Neuronal stem cell (in vitro differentiated cells): ENCODE data around the gene PLA2G4E.
A peak's percentile ranks its signal among the peaks of the same experiment; 100 is the strongest.

ENCODE experiments used
- DNase-seq: peaks from one replicate; pipeline ENCODE4 v3.0.0-alpha.2; 2013; ENCODE audit warnings: low spot score
- H2AFZ ChIP-seq: one replicate; pipeline ENCODE4 v1.6.1; 2013; ENCODE audit warnings: mild to moderate bottlenecking, low read length, inconsistent platforms
- H2AK5ac ChIP-seq: 2 replicates; pipeline ENCODE4 v1.6.1; 2013; ENCODE audit warnings: low read depth, mild to moderate bottlenecking, inconsistent platforms, low read length, moderate library complexity, mixed read lengths
- H2BK120ac ChIP-seq: 2 replicates; pipeline ENCODE4 v1.6.1; 2013; ENCODE audit warnings: low read depth, mild to moderate bottlenecking, inconsistent platforms, low read length, moderate library complexity, mixed read lengths
- H2BK12ac ChIP-seq: one replicate; pipeline ENCODE4 v1.6.1; 2013; ENCODE audit warnings: low read length, inconsistent platforms
- H2BK15ac ChIP-seq: 2 replicates; pipeline ENCODE4 v1.6.1; 2013; ENCODE audit warnings: mild to moderate bottlenecking, low read length, inconsistent platforms, mixed read lengths
- H2BK5ac ChIP-seq: one replicate; pipeline ENCODE4 v1.6.1; 2013; ENCODE audit warnings: inconsistent platforms, mild to moderate bottlenecking, low read length, moderate library complexity
- H3K14ac ChIP-seq: one replicate; pipeline ENCODE4 v1.6.1; 2013; ENCODE audit warnings: low read length, inconsistent platforms
- H3K18ac ChIP-seq: 2 replicates; pipeline ENCODE4 v1.6.1; 2013; ENCODE audit warnings: low read length, inconsistent platforms
- H3K23ac ChIP-seq: 2 replicates; pipeline ENCODE4 v1.6.1; 2013; ENCODE audit warnings: low read depth, mild to moderate bottlenecking, mixed read lengths, low read length, inconsistent platforms; ENCODE audit not compliant: poor library complexity
- H3K27ac ChIP-seq: replicated peaks from 3 replicates; pipeline ENCODE4 v1.5.1; 2013; ENCODE audit warnings: low read length, inconsistent platforms
- H3K27me3 ChIP-seq, 3 experiments: 2 replicates each; pipeline ENCODE4 v1.6.1; 2013; ENCODE audit warnings: low read length in 3 of 3, mild to moderate bottlenecking in 2 of 3, inconsistent platforms in 1 of 3, low read depth in 1 of 3, mixed read lengths in 1 of 3, moderate library complexity in 1 of 3; ENCODE audit not compliant: control insufficient read depth in 3 of 3, insufficient read depth in 3 of 3
- H3K36me3 ChIP-seq, 2 donors: replicated peaks in 1 of 2; 2 replicates each; pipeline ENCODE4 v1.6.1; 2013; ENCODE audit warnings: low read length in 2 of 2; ENCODE audit not compliant: control insufficient read depth in 2 of 2, insufficient read depth in 2 of 2
- H3K4ac ChIP-seq: 2 replicates; pipeline ENCODE4 v1.6.1; 2013; ENCODE audit warnings: inconsistent platforms, mild to moderate bottlenecking, low read length, moderate library complexity
- H3K4me1 ChIP-seq, 2 donors: 1 replicate in 1 of 2; 2 replicates in 1 of 2; pipeline ENCODE4 v1.6.1; 2013; ENCODE audit warnings: low read length in 2 of 2, low read depth in 1 of 2; ENCODE audit not compliant: control insufficient read depth in 2 of 2, insufficient read depth in 1 of 2
- H3K4me2 ChIP-seq: one replicate; pipeline ENCODE4 v1.6.1; 2013; ENCODE audit warnings: mild to moderate bottlenecking, low read length, inconsistent platforms; ENCODE audit not compliant: insufficient read depth, poor library complexity, severe bottlenecking
- H3K4me3 ChIP-seq, 2 donors: 2 replicates each; pipeline ENCODE4 v1.5.1; 2013; ENCODE audit warnings: low read length in 2 of 2, mild to moderate bottlenecking in 2 of 2, inconsistent platforms in 1 of 2, moderate library complexity in 1 of 2
- H3K79me1 ChIP-seq: one replicate; pipeline ENCODE4 v1.6.1; 2013; ENCODE audit warnings: low read depth, mild to moderate bottlenecking, inconsistent platforms, low read length, moderate library complexity
- H3K9ac ChIP-seq: one replicate; pipeline ENCODE4 v1.6.1; 2013; ENCODE audit warnings: mild to moderate bottlenecking, low read depth, low read length, inconsistent platforms; ENCODE audit not compliant: poor library complexity
- H3K9me3 ChIP-seq, 2 donors: replicated peaks in 1 of 2; 2 replicates each; pipeline versions ENCODE3 to v1.6.1; 2013; ENCODE audit warnings: low read length in 2 of 2, mild to moderate bottlenecking in 2 of 2, inconsistent platforms in 1 of 2, low read depth in 1 of 2, mixed read lengths in 1 of 2, moderate library complexity in 1 of 2; ENCODE audit not compliant: control insufficient read depth in 2 of 2, insufficient read depth in 1 of 2
- H4K8ac ChIP-seq: one replicate; pipeline ENCODE4 v1.6.1; 2013; ENCODE audit warnings: low read depth, mild to moderate bottlenecking, inconsistent platforms, low read length, moderate library complexity
- H4K91ac ChIP-seq: one replicate; pipeline ENCODE4 v1.6.1; 2013; ENCODE audit warnings: low read length, low read depth, mild to moderate bottlenecking, inconsistent platforms; ENCODE audit not compliant: poor library complexity
- WGBS, 2 donors: extraction: QIAGEN DNeasy Blood & Tissue Kit; methylation state at CpG; one replicate each; pipeline ENCODE4 v1.1.7; 2013; ENCODE audit warnings: missing lambda C conversion rate in 2 of 2, mixed read lengths in 1 of 2; ENCODE audit not compliant: insufficient read length in 2 of 2, insufficient replicate concordance in 1 of 2; ENCODE audit errors: extremely low coverage in 2 of 2; 5-methylcytosine and 5-hydroxymethylcytosine counted together

The PLA2G4E gene

DNA sequence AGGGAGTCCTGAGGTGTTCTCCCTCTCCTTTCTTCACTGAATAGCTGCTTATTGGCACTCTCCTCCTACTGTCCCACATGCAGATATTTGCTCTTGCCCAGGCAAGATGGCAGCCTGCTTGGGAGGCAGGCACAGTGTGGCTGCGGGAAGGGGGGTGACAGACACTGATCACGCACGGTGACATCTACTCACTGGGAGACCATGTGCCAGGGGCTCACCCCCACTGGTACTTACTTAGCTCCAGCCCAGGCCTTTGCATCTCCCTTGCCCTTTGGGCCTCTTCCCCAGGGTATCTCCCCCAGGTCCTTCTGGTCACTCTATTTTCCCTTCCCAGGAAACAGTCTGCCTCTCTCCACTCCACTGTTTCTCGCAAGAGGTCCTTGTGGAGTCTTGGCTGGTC is 6.4 kb downstream of the PLA2G4E start:
- no CpG with 5 or more reads among the region's 4 CpGs for WGBS, 2 donors
- Histone ChIP-seq H2BK120ac (no peak overlapping the region), H2AK5ac (no peak overlapping the region), H2AFZ (no peak overlapping the region), H3K4me1 (peaks cover 0 to 2% of the 10 kb centered on the region in 2 donors), H3K18ac (no peak overlapping the region), H3K4me2 (no peak overlapping the region), H3K9me3 (no peaks in the 10 kb centered on the region), H3K23ac (no peak overlapping the region), H2BK15ac (no peak overlapping the region), H4K8ac (no peak overlapping the region), H2BK12ac (no peak overlapping the region), H4K91ac (no peak overlapping the region), H3K79me1 (no peaks in the 10 kb centered on the region), H3K4me3 (no peak overlapping the region), H3K27ac (no peak overlapping the region), H3K4ac (no peak overlapping the region), H3K9ac (no peak overlapping the region), H3K14ac (no peak overlapping the region), H2BK5ac (no peak overlapping the region), H3K36me3 (no peaks in the 10 kb centered on the region), H3K27me3 (peaks cover 0 to 16% (median 0%) of the 10 kb centered on the region in 3 experiments)
- no peak for DNase-seq

GRCh38 chr15:42012928-42013482 is 7.8 kb downstream of the PLA2G4E start:
- Histone ChIP-seq H3K4me1 (peaks cover 0 to 2% of the 10 kb centered on the region in 2 donors), H3K27ac (no peak overlapping the region), H2BK15ac (peak overlapping the region; percentile 34), H3K27me3 (peaks cover 0 to 20% (median 0%) of the 10 kb centered on the region in 3 experiments), H3K4ac (no peak overlapping the region), H2BK5ac (no peak overlapping the region), H2AFZ (no peak overlapping the region), H4K91ac (no peak overlapping the region), H3K9me3 (no peaks in the 10 kb centered on the region), H3K4me2 (no peak overlapping the region), H3K79me1 (no peaks in the 10 kb centered on the region), H3K23ac (peak overlapping the region; percentile 29), H3K18ac (peak overlapping the region; percentile 7), H4K8ac (no peak overlapping the region), H2BK120ac (no peak overlapping the region), H2AK5ac (peak overlapping the region; percentile 12), H2BK12ac (no peak overlapping the region), H3K36me3 (no peaks in the 10 kb centered on the region), H3K4me3 (no peak overlapping the region), H3K14ac (no peak overlapping the region), H3K9ac (no peak overlapping the region)
- WGBS, 2 donors, result no CpG with 5 or more reads among the region's 10 CpGs
- DNase-seq, result no peak

GRCh38 chr15:42012241-42012640 is 8.6 kb downstream of the PLA2G4E start:
- peaks cover 0 to 2% of the 10 kb centered on the region in 2 donors for H3K4me1 ChIP-seq
- H3K36me3 ChIP-seq, result no peaks in the 10 kb centered on the region
- no peak for DNase-seq

DNA sequence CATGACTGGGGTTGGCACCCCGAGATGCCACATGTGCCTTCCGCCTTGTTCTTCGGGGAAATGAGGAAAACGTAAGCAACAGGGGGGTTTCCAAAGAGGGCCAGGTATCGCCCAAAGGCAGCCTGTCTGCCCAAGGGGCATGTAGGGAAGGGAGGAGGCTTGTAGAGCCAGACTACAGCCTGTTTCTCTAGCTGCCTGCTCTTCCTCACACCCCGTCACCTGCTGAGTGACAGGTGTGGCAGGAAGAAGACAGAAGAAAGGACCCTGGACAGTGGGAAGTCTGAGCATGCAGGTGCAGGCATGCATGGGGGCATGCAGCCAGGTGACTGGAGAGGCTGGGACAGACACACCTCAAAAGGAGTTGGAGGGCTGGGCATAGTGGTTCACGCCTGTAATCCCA is 9.8 kb downstream of the PLA2G4E start:
- Histone ChIP-seq H3K14ac (no peak overlapping the region), H3K9me3 (no peaks in the 10 kb centered on the region), H2BK120ac (no peak overlapping the region), H2AK5ac (no peak overlapping the region), H3K4ac (no peak overlapping the region), H3K27me3 (peaks cover 0 to 16% (median 0%) of the 10 kb centered on the region in 3 experiments), H3K4me1 (peaks cover 0 to 4% of the 10 kb centered on the region in 2 donors), H3K36me3 (no peaks in the 10 kb centered on the region), H3K18ac (no peak overlapping the region), H4K91ac (no peak overlapping the region), H4K8ac (no peak overlapping the region), H2BK15ac (no peak overlapping the region), H3K23ac (no peak overlapping the region), H2BK12ac (no peak overlapping the region), H3K27ac (no peak overlapping the region), H2BK5ac (no peak overlapping the region), H3K4me2 (no peak overlapping the region), H3K79me1 (no peaks in the 10 kb centered on the region), H2AFZ (no peak overlapping the region), H3K9ac (no peak overlapping the region), H3K4me3 (no peak overlapping the region)
- no peak for DNase-seq
- WGBS, 2 donors, result no CpG with 5 or more reads among the region's 7 CpGs

More at GRCh38 chr15:42012241-42012640, 8.6 kb downstream of the PLA2G4E start:
- H2BK15ac ChIP-seq, result no peak overlapping the region
- no peak overlapping the region for H4K8ac ChIP-seq
- H3K9me3 ChIP-seq, result no peaks in the 10 kb centered on the region
- H3K4me2 ChIP-seq, result no peak overlapping the region
- H2BK5ac ChIP-seq, result no peak overlapping the region
- no peak overlapping the region for H3K4me3 ChIP-seq
- no peak overlapping the region for H3K27ac ChIP-seq
- H3K79me1 ChIP-seq, result no peaks in the 10 kb centered on the region
- no peak overlapping the region for H2AK5ac ChIP-seq
- H2AFZ ChIP-seq, result no peak overlapping the region
- WGBS, 2 donors, result no CpG with 5 or more reads among the region's 2 CpGs
- no peak overlapping the region for H4K91ac ChIP-seq
- H3K14ac ChIP-seq, result no peak overlapping the region
- H3K4ac ChIP-seq, result no peak overlapping the region
- no peak overlapping the region for H3K23ac ChIP-seq
- no peak overlapping the region for H3K9ac ChIP-seq
- no peak overlapping the region for H2BK12ac ChIP-seq
- no peak overlapping the region for H3K18ac ChIP-seq
- peaks cover 0 to 16% (median 0%) of the 10 kb centered on the region in 3 experiments for H3K27me3 ChIP-seq
- H2BK120ac ChIP-seq, result no peak overlapping the region
